HepG2 (cell line): Measurements from ENCODE around the gene POU2F1. TPM values are rescaled to one million over a fixed set of nuclear protein-coding genes. Genes with fewer than 3 reads are reported as not detected.

Experiments
- CEBPG ChIP-seq: IDR thresholded peaks from 2 replicates; pipeline ENCODE4 v1.6.1; 2016
- JARID2 ChIP-seq: sonication (generic); formaldehyde crosslinking; IDR thresholded peaks from 2 replicates; pipeline ENCODE4 v1.8.1; 2023; ENCODE audit warnings: missing genetic modification reagents, inconsistent platforms; ENCODE audit not compliant: insufficient replicate concordance
- NCOR1 ChIP-seq: fragments of 200-600 bp; sonication (generic); IDR thresholded peaks from 2 replicates; pipeline ENCODE4 v1.7.0; 2017; ENCODE audit warnings: antibody characterized with exemption, low read length, borderline replicate concordance
- PRDM4 ChIP-seq: sonication (generic); formaldehyde crosslinking; IDR thresholded peaks from 2 replicates; pipeline ENCODE4 v1.9.0; 2021; ENCODE audit warnings: missing genetic modification reagents, borderline replicate concordance
- PRPF4 ChIP-seq: fragments of 200-400 bp; formaldehyde crosslinking; IDR thresholded peaks from 2 replicates; pipeline ENCODE4 v1.6.1; 2016; ENCODE audit warnings: low read length, low read depth; ENCODE audit not compliant: poor library complexity, severe bottlenecking
- RXRB ChIP-seq: IDR thresholded peaks from 2 replicates; pipeline ENCODE4 v1.6.1; 2016; ENCODE audit warnings: borderline replicate concordance, missing genetic modification reagents, missing compliant biosample characterization
- SATB2 ChIP-seq: sonication (generic); formaldehyde crosslinking; IDR thresholded peaks from 2 replicates; pipeline ENCODE4 v1.5.0; 2020; ENCODE audit warnings: missing genetic modification reagents
- SOX6 ChIP-seq, 2 experiments: fragments of 450-650 bp in 1 of 2; sonication (generic) in 1 of 2; formaldehyde crosslinking in 1 of 2; IDR thresholded peaks; 2 replicates each; pipeline versions ENCODE4 v1.4.0 to v1.6.1; 2017 to 2020; ENCODE audit warnings: antibody characterized with exemption in 1 of 2, mild to moderate bottlenecking in 1 of 2, missing genetic modification reagents in 1 of 2
- TCF12 ChIP-seq, 2 experiments: fragments of 450-650 bp in 1 of 2; sonication (generic) in 1 of 2; formaldehyde crosslinking in 1 of 2; IDR thresholded peaks; 2 replicates each; pipeline versions ENCODE4 v1.6.1 to v1.8.0; 2017 to 2022; ENCODE audit warnings: antibody characterized with exemption in 1 of 2, mild to moderate bottlenecking in 1 of 2, missing genetic modification reagents in 1 of 2, moderate library complexity in 1 of 2
- TEAD3 ChIP-seq: optimal IDR thresholded peaks from 2 replicates; pipeline ENCODE3; 2016; ENCODE audit warnings: borderline replicate concordance
- TEF ChIP-seq: sonication (generic); formaldehyde crosslinking; IDR thresholded peaks from 2 replicates; pipeline ENCODE4 v1.5.0; 2020; ENCODE audit warnings: missing genetic modification reagents
- ZBTB20 ChIP-seq: sonication (generic); formaldehyde crosslinking; IDR thresholded peaks from 2 replicates; pipeline ENCODE4 v1.8.1; 2023; ENCODE audit warnings: missing genetic modification reagents, low read depth, mild to moderate bottlenecking, borderline replicate concordance
- ZFP36L2 ChIP-seq: sonication (generic); formaldehyde crosslinking; IDR thresholded peaks from 2 replicates; pipeline ENCODE4 v1.4.0; 2020; ENCODE audit warnings: missing genetic modification reagents
- polyA plus RNA-seq, 8 experiments: library from polyadenylated mRNA; depleted of rRNA in 3 of 8; stranded (reverse) in 7 of 8; unstranded in 1 of 8; fragments of >200 nt; fragmentation: Illumina TruSeq in 4 of 8; extraction: Trizol in 4 of 8; gene quantifications; 2 replicates each; pipeline versions ENCODE4 v1.2.1 to v1.2.3, GENCODE V29; 2011 to 2016; ENCODE audit warnings: low read depth in 4 of 8, missing spikeins in 1 of 8, mixed read lengths in 1 of 8; ENCODE audit not compliant: insufficient read depth in 1 of 8
- total RNA-seq, 5 experiments: library from RNA; depleted of rRNA; stranded (reverse); fragments of >200 nt; fragmentation: Illumina TruSeq; extraction: Trizol; gene quantifications; 2 replicates each; pipeline ENCODE4 v1.2.3, GENCODE V29; 2016; ENCODE audit warnings: low read depth in 1 of 5
- TF ChIP-seq, protein P1 (sequence below): IDR thresholded peaks from 2 replicates; pipeline ENCODE4 v1.6.1; 2016; ENCODE audit warnings: mild to moderate bottlenecking
- TF ChIP-seq, protein P2 (sequence below): sonication (generic); formaldehyde crosslinking; IDR thresholded peaks from 2 replicates; pipeline ENCODE4 v1.4.0; 2020; ENCODE audit warnings: missing genetic modification reagents
- TF ChIP-seq, protein P3 (sequence below): sonication (generic); formaldehyde crosslinking; conservative IDR thresholded peaks from 2 replicates; pipeline ENCODE4 v1.4.0; 2020; ENCODE audit warnings: missing genetic modification reagents
- TF ChIP-seq, protein P4 (sequence below): sonication (generic); formaldehyde crosslinking; IDR thresholded peaks from 2 replicates; pipeline ENCODE4 v1.8.1; 2023; ENCODE audit warnings: mild to moderate bottlenecking, moderate library complexity, missing genetic modification reagents

Gene POU2F1
- total and polyA plus RNA-seq, 2 of the 13 experiments (the other 11 are each of a cell fraction or from before 2014, with no cell fraction given) = 10.2 to 13.0 TPM

DNA sequence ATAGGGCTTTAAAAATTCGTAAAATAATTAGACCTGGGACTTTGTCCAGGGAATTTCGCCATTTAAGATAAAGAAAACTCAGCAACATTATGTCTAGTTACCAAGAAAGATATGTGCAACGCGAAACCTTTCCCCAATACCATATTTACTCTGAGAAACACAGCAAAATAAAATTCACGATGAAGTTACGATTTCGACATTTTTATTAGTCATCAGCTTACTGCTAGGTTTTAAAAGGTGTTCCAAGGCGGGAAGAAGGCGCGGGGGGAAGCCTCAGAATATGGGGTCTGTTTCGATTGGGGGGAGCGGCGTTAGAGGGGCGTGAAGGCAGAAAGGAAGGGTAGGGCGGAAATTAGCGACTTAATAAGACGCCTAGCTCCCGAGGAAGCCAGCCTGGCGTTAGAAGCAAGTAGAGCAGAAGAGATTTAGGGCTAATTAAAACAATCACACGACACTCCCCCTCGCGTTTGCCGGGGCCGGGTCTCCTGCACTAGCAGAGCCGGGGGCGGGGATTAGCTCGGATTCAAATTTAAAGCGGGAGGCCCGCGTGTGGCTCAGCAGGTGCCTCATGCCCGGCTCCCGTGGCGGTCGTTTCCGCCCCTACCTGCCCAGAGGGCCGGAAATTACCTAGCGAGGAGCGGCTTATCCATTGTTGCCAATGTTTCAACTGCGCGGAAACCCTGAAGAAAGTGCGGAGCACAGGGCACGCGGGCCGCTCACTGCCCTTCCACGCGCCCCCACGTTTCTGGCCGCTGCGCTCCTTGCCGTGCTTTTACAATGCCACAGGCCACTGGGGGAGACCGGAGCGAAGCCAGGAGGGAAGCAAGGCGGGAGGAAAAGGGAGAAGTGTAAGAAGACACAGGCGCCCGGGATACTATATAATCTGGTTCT, 795 bp upstream of the POU2F1 start (continued):
- TF ChIP-seq, protein P1, sequence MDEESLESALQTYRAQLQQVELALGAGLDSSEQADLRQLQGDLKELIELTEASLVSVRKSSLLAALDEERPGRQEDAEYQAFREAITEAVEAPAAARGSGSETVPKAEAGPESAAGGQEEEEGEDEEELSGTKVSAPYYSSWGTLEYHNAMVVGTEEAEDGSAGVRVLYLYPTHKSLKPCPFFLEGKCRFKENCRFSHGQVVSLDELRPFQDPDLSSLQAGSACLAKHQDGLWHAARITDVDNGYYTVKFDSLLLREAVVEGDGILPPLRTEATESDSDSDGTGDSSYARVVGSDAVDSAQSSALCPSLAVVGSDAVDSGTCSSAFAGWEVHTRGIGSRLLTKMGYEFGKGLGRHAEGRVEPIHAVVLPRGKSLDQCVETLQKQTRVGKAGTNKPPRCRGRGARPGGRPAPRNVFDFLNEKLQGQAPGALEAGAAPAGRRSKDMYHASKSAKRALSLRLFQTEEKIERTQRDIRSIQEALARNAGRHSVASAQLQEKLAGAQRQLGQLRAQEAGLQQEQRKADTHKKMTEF (CRISPR knock-in tag) = peak; percentile 55
- TF ChIP-seq RXRB (CRISPR knock-in tag) = no peak
- TF ChIP-seq PRPF4 = no peak
- TF ChIP-seq, protein P2, sequence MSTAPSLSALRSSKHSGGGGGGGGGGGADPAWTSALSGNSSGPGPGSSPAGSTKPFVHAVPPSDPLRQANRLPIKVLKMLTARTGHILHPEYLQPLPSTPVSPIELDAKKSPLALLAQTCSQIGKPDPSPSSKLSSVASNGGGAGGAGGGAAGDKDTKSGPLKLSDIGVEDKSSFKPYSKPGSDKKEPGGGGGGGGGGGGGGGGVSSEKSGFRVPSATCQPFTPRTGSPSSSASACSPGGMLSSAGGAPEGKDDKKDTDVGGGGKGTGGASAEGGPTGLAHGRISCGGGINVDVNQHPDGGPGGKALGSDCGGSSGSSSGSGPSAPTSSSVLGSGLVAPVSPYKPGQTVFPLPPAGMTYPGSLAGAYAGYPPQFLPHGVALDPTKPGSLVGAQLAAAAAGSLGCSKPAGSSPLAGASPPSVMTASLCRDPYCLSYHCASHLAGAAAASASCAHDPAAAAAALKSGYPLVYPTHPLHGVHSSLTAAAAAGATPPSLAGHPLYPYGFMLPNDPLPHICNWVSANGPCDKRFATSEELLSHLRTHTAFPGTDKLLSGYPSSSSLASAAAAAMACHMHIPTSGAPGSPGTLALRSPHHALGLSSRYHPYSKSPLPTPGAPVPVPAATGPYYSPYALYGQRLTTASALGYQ = no peak; the same call in 1 of the 2 replicates
- TF ChIP-seq SATB2 (CRISPR knock-in tag) = 0 out of 2 replicates have a peak, but pooled peaks have one; percentile 34
- TF ChIP-seq CEBPG (CRISPR knock-in tag) = no peak
- no peak for TF ChIP-seq TCF12 (IDR thresholded peaks at IDR 0.05)
- no peak for TF ChIP-seq TCF12 (CRISPR knock-in tag; IDR thresholded peaks at IDR 0.05)
- TF ChIP-seq, protein P3, sequence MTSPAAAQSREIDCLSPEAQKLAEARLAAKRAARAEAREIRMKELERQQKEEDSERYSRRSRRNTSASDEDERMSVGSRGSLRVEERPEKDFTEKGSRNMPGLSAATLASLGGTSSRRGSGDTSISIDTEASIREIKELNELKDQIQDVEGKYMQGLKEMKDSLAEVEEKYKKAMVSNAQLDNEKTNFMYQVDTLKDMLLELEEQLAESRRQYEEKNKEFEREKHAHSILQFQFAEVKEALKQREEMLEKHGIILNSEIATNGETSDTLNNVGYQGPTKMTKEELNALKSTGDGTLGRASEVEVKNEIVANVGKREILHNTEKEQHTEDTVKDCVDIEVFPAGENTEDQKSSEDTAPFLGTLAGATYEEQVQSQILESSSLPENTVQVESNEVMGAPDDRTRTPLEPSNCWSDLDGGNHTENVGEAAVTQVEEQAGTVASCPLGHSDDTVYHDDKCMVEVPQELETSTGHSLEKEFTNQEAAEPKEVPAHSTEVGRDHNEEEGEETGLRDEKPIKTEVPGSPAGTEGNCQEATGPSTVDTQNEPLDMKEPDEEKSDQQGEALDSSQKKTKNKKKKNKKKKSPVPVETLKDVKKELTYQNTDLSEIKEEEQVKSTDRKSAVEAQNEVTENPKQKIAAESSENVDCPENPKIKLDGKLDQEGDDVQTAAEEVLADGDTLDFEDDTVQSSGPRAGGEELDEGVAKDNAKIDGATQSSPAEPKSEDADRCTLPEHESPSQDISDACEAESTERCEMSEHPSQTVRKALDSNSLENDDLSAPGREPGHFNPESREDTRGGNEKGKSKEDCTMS (CRISPR knock-in tag) = no peak
- TF ChIP-seq TEF (CRISPR knock-in tag) = no peak
- TF ChIP-seq JARID2 (CRISPR knock-in tag) = peak; percentile 32
- no peak for TF ChIP-seq SOX6 (IDR thresholded peaks at IDR 0.05)
- peak; percentile 58 for TF ChIP-seq SOX6 (CRISPR knock-in tag; IDR thresholded peaks at IDR 0.05)
- TF ChIP-seq ZBTB20 = no peak
- TF ChIP-seq TEAD3 = no peak
- TF ChIP-seq ZFP36L2 (CRISPR knock-in tag) = no peak
- TF ChIP-seq NCOR1 = no peak
- TF ChIP-seq, protein P4, sequence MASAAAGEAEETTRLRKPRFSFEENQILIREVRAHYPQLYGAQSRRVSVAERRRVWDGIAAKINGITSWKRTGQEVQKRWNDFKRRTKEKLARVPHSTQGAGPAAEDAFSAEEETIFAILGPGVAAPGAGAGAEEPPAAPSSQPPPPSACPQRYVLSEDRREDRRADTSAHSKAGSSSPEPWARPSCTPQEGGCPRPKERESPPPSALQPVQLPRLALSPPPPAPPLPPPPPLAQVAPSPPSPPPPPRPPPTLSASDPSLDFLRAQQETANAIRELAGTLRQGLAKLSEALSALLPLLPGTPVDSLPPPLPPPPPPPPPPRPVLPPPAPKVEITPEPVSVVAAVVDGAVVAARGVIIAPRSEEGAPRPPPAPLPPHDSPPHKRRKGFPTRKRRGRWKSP (CRISPR knock-in tag) = peak; percentile 62
- no peak for TF ChIP-seq PRDM4
